ENCODE results near the gene SYDE1. TPM values are rescaled to one million over a fixed set of nuclear protein-coding genes. Genes with fewer than 3 reads are reported as not detected.

The SYDE1 gene
- total RNA-seq, 2 donors from 2014 or later: 16.7 to 22.1 TPM

- intact Hi-C loops (cut with DNase I): loop anchor here in 1 of 2 donors (5.0 kb wide), 1 partner anchor 45 kb away; no protein-coding TSS in a partner anchor
- DNase-seq: no peak
- no peak for ATAC-seq
Observed at GRCh38 chr19:15147090-15147489, 39.9 kb downstream of the SYDE1 start.

GRCh38 chr19:15149737-15150136, 42.5 kb downstream of the SYDE1 start:
- intact Hi-C loops (cut with DNase I): loop anchor here (2.0 to 5.0 kb wide), 3 partner anchors 47 to 57 kb away; no protein-coding TSS in a partner anchor
- ATAC-seq (no peak), DNase-seq (no peak)

- ATAC-seq (peak in 1 of 2 donors; percentile 24), DNase-seq (no peak)
- intact Hi-C loops (cut with DNase I): loop anchor here in 1 of 2 donors (5.0 kb wide), 1 partner anchor 62 kb away; no protein-coding TSS in a partner anchor
Observed at GRCh38 chr19:15154002-15154612, 46.9 kb downstream of the SYDE1 start.

GRCh38 chr19:15155296-15155695, 48.1 kb downstream of the SYDE1 start:
- intact Hi-C loops (cut with DNase I): no loop called here
- ATAC-seq (no peak), DNase-seq (no peak)

GRCh38 chr19:15156391-15156790, 49.2 kb downstream of the SYDE1 start:
- ATAC-seq (no peak), DNase-seq (no peak)
- intact Hi-C loops (cut with DNase I): no loop called here

- DNase-seq (no peak), ATAC-seq (no peak)
- intact Hi-C loops (cut with DNase I): no loop called here
Observed at GRCh38 chr19:15159251-15159650, 52.0 kb downstream of the SYDE1 start.

GRCh38 chr19:15161028-15161984, 54.1 kb downstream of the SYDE1 start:
- ATAC-seq: peak in 1 of 2 donors; percentile 20
- intact Hi-C loops (cut with DNase I): no loop called here
- DNase-seq: no peak

Other genes with a start within 250 kb of the SYDE1 start
- gene OR7A17, start 221.3 kb upstream of the SYDE1 start, total RNA-seq: not detected
- not detected for gene OR7C2, start 165.9 kb upstream of the SYDE1 start, total RNA-seq
- gene SLC1A6, start 127.5 kb upstream of the SYDE1 start, total RNA-seq: not detected
- gene CASP14, start 57.9 kb upstream of the SYDE1 start, total RNA-seq: not detected
- gene OR1I1, start 25.2 kb upstream of the SYDE1 start, total RNA-seq: not detected
- gene NOTCH3, start 93.6 kb downstream of the SYDE1 start, total RNA-seq: 10 to 100 TPM; 34.4 to 35.4 TPM
- under 1 TPM in 1 of 2 donors, not detected in 1; 0.21 TPM for gene EPHX3, start 125.0 kb downstream of the SYDE1 start, total RNA-seq
- gene BRD4, start 225.1 kb downstream of the SYDE1 start, total RNA-seq: 10 to 100 TPM; 43.9 to 63.3 TPM

All from left cardiac atrium (tissue), 4 donors.